HFFc6 (cell line): ENCODE results near the gene KLF4. TPM values are rescaled to one million over a fixed set of nuclear protein-coding genes. Genes with fewer than 3 reads are reported as not detected.

Experiments
- DNase-seq: peaks from one replicate; pipeline ENCODE4 v3.0.0-alpha.2; 2018
- H3K27ac Mint-ChIP-seq: 2 replicates; pipeline ENCODE4 v1.8.0; 2020; ENCODE audit warnings: mild to moderate bottlenecking, mixed read lengths
- H3K27me3 Mint-ChIP-seq: 2 replicates; pipeline ENCODE4 v1.8.0; 2021; ENCODE audit warnings: mild to moderate bottlenecking, moderate library complexity, mixed read lengths; ENCODE audit not compliant: insufficient read depth
- H3K36me3 Mint-ChIP-seq: 2 replicates; pipeline ENCODE4 v1.8.0; 2021; ENCODE audit warnings: low read depth, mixed read lengths
- H3K4me1 Mint-ChIP-seq: 2 replicates; pipeline ENCODE4 v1.8.0; 2020; ENCODE audit warnings: low read depth, mixed read lengths
- H3K4me3 Mint-ChIP-seq: 2 replicates; pipeline ENCODE4 v1.8.0; 2020; ENCODE audit warnings: mild to moderate bottlenecking, moderate library complexity, mixed read lengths
- H3K9me3 Mint-ChIP-seq: 2 replicates; pipeline ENCODE4 v1.8.0; 2020; ENCODE audit warnings: mild to moderate bottlenecking, mixed read lengths
- total RNA-seq, 6 experiments: library from RNA; stranded (reverse); fragmentation: NEBNext Ultra II Directional; extraction: Animal tissue kit (Norgen Biotek cat#: 25700); gene quantifications; 2 replicates in 1 of 6; 3 replicates in 5 of 6; pipeline ENCODE4 v1.2.3, GENCODE V29; 2021
- TF ChIP-seq, protein P1 (sequence below): fragments of 200-600 bp; sonication (generic); IDR thresholded peaks from 2 replicates; pipeline ENCODE4 v1.5.0; 2021; ENCODE audit warnings: antibody characterized with exemption, mild to moderate bottlenecking

The KLF4 gene
- total RNA-seq, 6 experiments from 2014 or later, result 1.3 to 3.3 (median 2.4) TPM

DNA sequence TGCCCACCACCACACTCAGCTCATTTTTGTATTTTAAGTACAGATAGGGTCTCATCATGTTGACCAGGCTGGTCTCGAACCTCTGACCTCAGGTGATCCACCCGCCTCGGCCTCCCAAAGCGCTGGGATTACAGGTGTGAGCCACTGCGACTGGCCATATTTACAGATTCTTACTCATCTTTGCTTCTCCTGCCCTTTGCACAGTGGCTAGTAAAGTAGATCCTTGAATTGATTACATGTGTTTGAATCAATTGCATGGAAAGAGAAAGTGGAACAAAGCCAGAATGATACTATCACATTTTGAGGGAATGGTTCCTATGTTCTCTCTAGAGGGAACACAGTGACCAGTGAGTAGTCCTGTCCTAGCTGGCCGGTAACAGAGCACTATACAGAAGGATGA, 15.4 kb downstream of the KLF4 start:
- no peak overlapping the region for H3K4me3 Mint-ChIP-seq
- no peaks in the 10 kb centered on the region for H3K4me1 Mint-ChIP-seq
- DNase-seq, result no peak
- no peak overlapping the region for H3K27ac Mint-ChIP-seq
- no peaks in the 10 kb centered on the region for H3K9me3 Mint-ChIP-seq
- TF ChIP-seq, protein P1, sequence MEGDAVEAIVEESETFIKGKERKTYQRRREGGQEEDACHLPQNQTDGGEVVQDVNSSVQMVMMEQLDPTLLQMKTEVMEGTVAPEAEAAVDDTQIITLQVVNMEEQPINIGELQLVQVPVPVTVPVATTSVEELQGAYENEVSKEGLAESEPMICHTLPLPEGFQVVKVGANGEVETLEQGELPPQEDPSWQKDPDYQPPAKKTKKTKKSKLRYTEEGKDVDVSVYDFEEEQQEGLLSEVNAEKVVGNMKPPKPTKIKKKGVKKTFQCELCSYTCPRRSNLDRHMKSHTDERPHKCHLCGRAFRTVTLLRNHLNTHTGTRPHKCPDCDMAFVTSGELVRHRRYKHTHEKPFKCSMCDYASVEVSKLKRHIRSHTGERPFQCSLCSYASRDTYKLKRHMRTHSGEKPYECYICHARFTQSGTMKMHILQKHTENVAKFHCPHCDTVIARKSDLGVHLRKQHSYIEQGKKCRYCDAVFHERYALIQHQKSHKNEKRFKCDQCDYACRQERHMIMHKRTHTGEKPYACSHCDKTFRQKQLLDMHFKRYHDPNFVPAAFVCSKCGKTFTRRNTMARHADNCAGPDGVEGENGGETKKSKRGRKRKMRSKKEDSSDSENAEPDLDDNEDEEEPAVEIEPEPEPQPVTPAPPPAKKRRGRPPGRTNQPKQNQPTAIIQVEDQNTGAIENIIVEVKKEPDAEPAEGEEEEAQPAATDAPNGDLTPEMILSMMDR, result no peak
- peaks cover 12% of the 10 kb centered on the region for H3K27me3 Mint-ChIP-seq
- H3K36me3 Mint-ChIP-seq, result no peaks in the 10 kb centered on the region

DNA sequence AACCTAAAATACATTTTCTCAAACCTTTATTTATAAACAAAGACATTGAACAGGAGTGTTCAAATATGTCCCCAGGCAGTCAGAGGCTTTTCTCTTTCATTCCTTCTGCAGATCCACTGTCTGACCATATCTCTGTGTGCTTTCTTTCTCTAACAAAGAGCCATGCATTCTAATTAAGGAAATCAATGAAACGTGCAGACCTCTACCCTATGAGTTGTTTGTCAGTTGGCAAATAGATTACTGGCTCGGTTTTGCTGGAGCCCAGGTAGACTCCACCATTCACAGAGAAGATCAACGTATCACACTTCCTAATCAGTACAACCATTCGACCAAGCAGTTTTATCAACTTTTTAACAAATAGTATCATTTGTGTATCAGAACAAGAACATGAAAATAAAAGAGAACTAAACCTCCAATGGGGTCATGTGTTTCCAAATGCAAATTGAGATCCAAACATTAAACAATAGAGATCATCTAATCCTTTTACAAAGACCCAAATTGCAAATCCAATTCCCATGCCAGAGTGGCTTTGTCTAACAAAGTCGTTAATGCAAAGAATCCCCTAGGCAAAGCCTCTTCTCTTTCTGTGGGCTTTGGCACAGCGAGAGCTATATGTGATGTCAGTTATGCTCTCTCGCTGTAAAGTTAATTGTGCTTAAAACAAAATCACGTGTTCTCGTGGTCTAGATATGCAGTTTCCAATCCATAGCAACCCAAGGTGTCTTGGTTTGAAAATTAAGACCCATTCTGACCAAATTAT, 16.8 kb downstream of the KLF4 start:
- TF ChIP-seq, protein P1, result no peak
- Mint-ChIP-seq H3K36me3 (no peaks in the 10 kb centered on the region), H3K4me3 (no peak overlapping the region), H3K9me3 (no peaks in the 10 kb centered on the region), H3K4me1 (no peaks in the 10 kb centered on the region), H3K27me3 (peaks cover 8% of the 10 kb centered on the region), H3K27ac (no peak overlapping the region)
- no peak for DNase-seq

DNA sequence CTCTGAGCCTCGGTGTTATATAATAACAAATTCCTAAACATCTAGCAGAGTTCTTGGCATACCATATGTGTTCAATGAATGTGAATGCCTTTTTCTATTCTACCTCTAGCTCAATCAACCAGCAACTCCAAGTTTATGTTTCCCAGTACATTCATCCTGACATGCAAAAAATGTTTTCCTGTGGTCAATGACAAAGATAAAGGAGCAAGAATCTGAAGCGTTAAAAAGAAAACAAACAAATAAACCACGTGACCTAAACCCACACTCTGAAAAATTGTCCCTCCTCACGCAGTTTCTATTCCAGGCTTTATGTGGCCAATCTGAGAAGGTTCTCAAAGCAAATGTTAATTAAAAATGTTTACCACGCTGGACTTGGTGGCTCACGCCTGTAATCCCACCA, 18.0 kb downstream of the KLF4 start:
- Mint-ChIP-seq H3K9me3 (no peaks in the 10 kb centered on the region), H3K4me3 (no peak overlapping the region), H3K27ac (no peak overlapping the region), H3K27me3 (peaks cover 14% of the 10 kb centered on the region), H3K36me3 (no peaks in the 10 kb centered on the region), H3K4me1 (no peaks in the 10 kb centered on the region)
- TF ChIP-seq, protein P1, result no peak
- DNase-seq, result no peak

DNA sequence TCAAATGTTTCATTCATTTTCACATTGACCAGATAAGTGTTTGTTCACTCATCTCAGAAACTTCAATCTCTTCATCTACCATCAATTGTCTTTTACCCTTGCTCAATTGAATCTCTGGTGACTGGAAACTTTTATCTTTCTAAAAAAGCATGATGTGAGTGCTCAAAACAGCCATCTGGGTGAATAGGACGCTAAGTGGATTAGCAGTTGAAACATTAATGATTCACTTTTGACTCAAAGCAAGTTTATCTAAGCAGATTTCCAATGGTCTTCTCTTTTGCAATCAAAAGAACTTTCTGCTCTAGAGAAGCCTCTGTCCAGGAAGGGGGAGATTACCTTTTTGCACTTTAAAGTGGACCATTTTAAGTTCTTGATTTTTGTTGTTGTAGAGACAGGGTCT, 22.2 kb downstream of the KLF4 start:
- no peaks in the 10 kb centered on the region for H3K36me3 Mint-ChIP-seq

DNA sequence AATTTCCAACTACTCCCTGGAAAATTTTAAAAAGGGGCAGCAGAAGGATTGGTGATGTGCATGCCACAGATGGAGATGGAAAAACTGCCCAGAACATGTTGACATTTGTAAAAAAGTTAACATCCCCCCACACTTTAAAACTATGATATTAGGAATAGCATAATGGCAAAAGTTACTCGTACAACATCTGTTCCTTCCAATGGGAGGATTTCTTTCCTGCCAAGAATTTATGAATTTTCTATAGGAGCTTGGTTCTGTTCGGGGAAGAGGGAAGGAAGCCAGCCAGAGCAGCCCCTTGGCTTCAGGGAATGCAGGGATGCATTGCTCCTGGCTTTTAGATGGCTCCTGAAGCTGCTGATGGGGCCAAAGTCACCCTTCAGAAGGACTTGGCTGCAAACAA, 22.7 kb downstream of the KLF4 start:
- DNase-seq, result no peak
- Mint-ChIP-seq H3K36me3 (no peaks in the 10 kb centered on the region), H3K4me1 (peaks cover 17% of the 10 kb centered on the region; the same call in 1 of the 2 replicates), H3K4me3 (no peak overlapping the region), H3K9me3 (no peaks in the 10 kb centered on the region), H3K27ac (no peak overlapping the region), H3K27me3 (peaks cover 24% of the 10 kb centered on the region)
- TF ChIP-seq, protein P1, result no peak

More for the DNA sequence above, 22.2 kb downstream of the KLF4 start:
- H3K27me3 Mint-ChIP-seq, result peaks cover 24% of the 10 kb centered on the region
- H3K4me3 Mint-ChIP-seq, result no peak overlapping the region
- TF ChIP-seq, protein P1, result no peak
- H3K27ac Mint-ChIP-seq, result no peak overlapping the region
- H3K9me3 Mint-ChIP-seq, result no peaks in the 10 kb centered on the region
- H3K4me1 Mint-ChIP-seq, result peaks cover 16% of the 10 kb centered on the region; the same call in 1 of the 2 replicates
- DNase-seq, result no peak
